A549 (cell line): ENCODE results near the gene NADSYN1. TPM values are rescaled to one million over a fixed set of nuclear protein-coding genes. Genes with fewer than 3 reads are reported as not detected.

ENCODE experiments used
- ATAC-seq, 2 experiments: fragments of 200-7000 bp in 1 of 2; fragments of >200 bp in 1 of 2; cut with Nextera tagmentation in 1 of 2; cut with Tn5 transposase in 1 of 2; 3 replicates each; pipeline versions ENCODE4 v1.8.0 to v1.9.1; 2018 to 2020; ENCODE audit warnings: mild to moderate bottlenecking in 1 of 2, moderate library complexity in 1 of 2
- CTCF ChIA-PET: fragments of 300-600 bp; sonication (Branson Sonifier 250); formaldehyde crosslinking; extraction: SDS; loops from one replicate; lab custom pipeline; 2021; ENCODE audit warnings: antibody characterized with exemption, inconsistent platforms; lab: Yijun Ruan, JAX
- POLR2A ChIA-PET: fragments of 350-600 bp; formaldehyde crosslinking; extraction: SDS; loops from one replicate; lab custom pipeline; 2021; ENCODE audit warnings: antibody characterized with exemption, inconsistent platforms; lab: Yijun Ruan, JAX
- DNase-seq, 2 experiments: peaks; one replicate each; pipeline versions ENCODE4 v3.0.0 to v3.0.0-alpha.2; 2011 to 2016; ENCODE audit warnings: low read depth in 1 of 2, low spot score in 1 of 2
- FAIRE-seq: peaks from 2 replicates; lab custom pipeline; 2011; peaks lifted over from hg19 to GRCh38; lab: Jason Lieb, UNC
- H3K27ac ChIP-seq, 2 experiments: fragments of >200 bp; sonication (Bioruptor Twin); formaldehyde crosslinking; 3 replicates each; pipeline ENCODE4 v1.5.1; 2016 to 2017
- H3K4me1 ChIP-seq: fragments of >200 bp; sonication (Bioruptor Twin); formaldehyde crosslinking; 3 replicates; pipeline ENCODE4 v1.6.1; 2016
- H3K4me2 ChIP-seq: fragments of >200 bp; sonication (Bioruptor Twin); formaldehyde crosslinking; 3 replicates; pipeline ENCODE4 v1.6.1; 2016
- H3K4me3 ChIP-seq: fragments of >200 bp; sonication (Bioruptor Twin); formaldehyde crosslinking; 3 replicates; pipeline ENCODE4 v1.5.1; 2016
- H3K9me3 ChIP-seq: fragments of >200 bp; sonication (Bioruptor Twin); formaldehyde crosslinking; 3 replicates; pipeline ENCODE4 v1.6.1; 2016
- ATOH8 ChIP-seq: fragments of 250-450 bp; sonication (Bioruptor Pico); IDR thresholded peaks from 2 replicates; pipeline ENCODE4 v1.5.0; 2020; ENCODE audit warnings: low read depth, mild to moderate bottlenecking, moderate library complexity
- CHD4 ChIP-seq: fragments of 200-600 bp; sonication (generic); IDR thresholded peaks from 2 replicates; pipeline ENCODE4 v1.6.1; 2016; ENCODE audit warnings: antibody characterized with exemption, mild to moderate bottlenecking, borderline replicate concordance
- ESRRA ChIP-seq: fragments of 150-350 bp; IDR thresholded peaks from 2 replicates; pipeline ENCODE4 v1.6.1; 2014; ENCODE audit warnings: mild to moderate bottlenecking, low read length, borderline replicate concordance
- FOSL2 ChIP-seq, 2 experiments: fragments of 450-650 bp in 1 of 2; fragments of >200 bp in 1 of 2; sonication (Bioruptor Twin) in 1 of 2; formaldehyde crosslinking; IDR thresholded peaks; 2 replicates each; pipeline versions ENCODE4 v1.5.0 to v1.6.1; 2016 to 2020; ENCODE audit warnings: mild to moderate bottlenecking in 1 of 2, moderate library complexity in 1 of 2
- FOXS1 ChIP-seq: fragments of 250-450 bp; sonication (Bioruptor Pico); IDR thresholded peaks from 2 replicates; pipeline ENCODE4 v1.5.0; 2020; ENCODE audit warnings: mild to moderate bottlenecking, moderate library complexity
- HEYL ChIP-seq: fragments of 250-450 bp; sonication (Bioruptor Pico); IDR thresholded peaks from 2 replicates; pipeline ENCODE4 v1.8.0; 2021; ENCODE audit warnings: mild to moderate bottlenecking, moderate library complexity
- HOXB13 ChIP-seq: fragments of 250-450 bp; sonication (Bioruptor Pico); IDR thresholded peaks from 2 replicates; pipeline ENCODE4 v1.5.0; 2020; ENCODE audit warnings: low read depth, mild to moderate bottlenecking, moderate library complexity
- MAX ChIP-seq: IDR thresholded peaks from 2 replicates; pipeline ENCODE4 v1.6.1; 2012
- NPAS2 ChIP-seq: fragments of 250-450 bp; sonication (Bioruptor Pico); IDR thresholded peaks from 2 replicates; pipeline ENCODE4 v1.8.0; 2022; ENCODE audit warnings: mild to moderate bottlenecking, moderate library complexity, borderline replicate concordance
- PHF8 ChIP-seq: fragments of 200-600 bp; sonication (generic); IDR thresholded peaks from 2 replicates; pipeline ENCODE4 v1.6.1; 2016; ENCODE audit warnings: low read depth, mild to moderate bottlenecking, antibody characterized with exemption, moderate library complexity, borderline replicate concordance
- RAD21 ChIP-seq, 2 experiments: fragments of >200 bp in 1 of 2; sonication (Bioruptor Twin) in 1 of 2; formaldehyde crosslinking in 1 of 2; IDR thresholded peaks in 1 of 2; conservative IDR thresholded peaks in 1 of 2; 2 replicates in 1 of 2; 3 replicates in 1 of 2; pipeline ENCODE4 v1.6.1; 2012 to 2018; ENCODE audit warnings: inconsistent platforms in 1 of 2
- RCOR1 ChIP-seq: fragments of 150-350 bp; IDR thresholded peaks from 2 replicates; pipeline ENCODE4 v1.6.1; 2014; ENCODE audit warnings: antibody characterized with exemption, low read length, low read depth
- RFX5 ChIP-seq: fragments of 450-650 bp; IDR thresholded peaks from 2 replicates; pipeline ENCODE4 v1.7.1; 2014; ENCODE audit warnings: antibody characterized with exemption, mild to moderate bottlenecking, moderate library complexity
- USF2 ChIP-seq: fragments of 450-650 bp; IDR thresholded peaks from 2 replicates; pipeline ENCODE4 v1.6.1; 2014; ENCODE audit warnings: antibody characterized with exemption
- ZFP36 ChIP-seq: fragments of 450-650 bp; IDR thresholded peaks from 2 replicates; pipeline ENCODE4 v1.6.1; 2014; ENCODE audit warnings: borderline replicate concordance; ENCODE audit not compliant: partially characterized antibody
- ZSCAN20 ChIP-seq: fragments of 250-450 bp; sonication (Bioruptor Pico); IDR thresholded peaks from 2 replicates; pipeline ENCODE4 v1.8.0; 2022; ENCODE audit warnings: mild to moderate bottlenecking, moderate library complexity
- WGBS: methylation state at CpG from one replicate; pipeline ENCODE4 v1.1.6; 2017; ENCODE audit errors: missing lambda C conversion rate; 5-methylcytosine and 5-hydroxymethylcytosine counted together
- polyA plus RNA-seq, 4 experiments: library from polyadenylated mRNA; depleted of rRNA in 3 of 4; stranded (reverse); fragments of >200 nt; fragmentation: RNase III in 1 of 4; extraction: RNeasy Plus Mini Kit Qiagen cat#74134 plus additional on column Dnase treatment in 1 of 4; gene quantifications; 2 replicates in 3 of 4; 3 replicates in 1 of 4; pipeline ENCODE4 v1.2.3, GENCODE V29; 2011 to 2017
- TF ChIP-seq, protein P1 (sequence below): IDR thresholded peaks from 2 replicates; pipeline ENCODE4 v1.6.1; 2012
- TF ChIP-seq, protein P2 (sequence below): fragments of 150-350 bp; IDR thresholded peaks from 2 replicates; pipeline ENCODE4 v1.6.1; 2014; ENCODE audit warnings: low read depth, mild to moderate bottlenecking, low read length

NADSYN1 gene
- polyA plus RNA-seq, 2 of the 4 experiments (the other 2 are of a cell fraction) = 34.6 to 63.3 TPM

DNA sequence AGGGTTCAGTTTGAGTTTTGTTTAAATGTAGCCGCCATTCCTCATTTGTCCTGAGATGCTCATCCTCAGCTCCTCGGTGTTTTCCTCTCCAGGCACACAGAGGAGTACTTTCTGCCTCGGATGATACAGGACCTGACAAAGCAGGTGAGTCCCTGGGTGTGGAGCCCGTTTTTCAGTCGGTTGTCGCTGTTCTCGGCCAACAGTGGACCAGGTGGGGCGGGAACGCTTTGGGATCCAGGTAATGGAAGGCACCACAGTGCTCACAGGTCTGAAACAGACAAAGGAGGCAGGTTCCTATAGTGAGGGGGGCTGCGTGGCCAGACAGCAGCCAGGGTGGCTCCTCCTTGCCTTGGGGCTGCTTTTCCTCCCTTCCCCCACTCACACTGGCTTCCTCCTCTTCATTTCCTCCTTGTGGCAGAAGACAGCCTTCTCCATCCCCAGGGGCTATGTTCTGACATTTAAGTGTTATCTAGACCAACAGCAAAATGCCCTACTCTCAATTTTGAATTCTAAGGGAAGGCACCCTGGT lies 19.4 kb downstream of the NADSYN1 start:
- ATAC-seq (no peak), DNase-seq (no peak)
- WGBS = 87% methylated on average over 10 of the region's 10 CpGs
- H3K9me3 ChIP-seq = no peaks in the 10 kb centered on the region
- TF ChIP-seq, protein P1, sequence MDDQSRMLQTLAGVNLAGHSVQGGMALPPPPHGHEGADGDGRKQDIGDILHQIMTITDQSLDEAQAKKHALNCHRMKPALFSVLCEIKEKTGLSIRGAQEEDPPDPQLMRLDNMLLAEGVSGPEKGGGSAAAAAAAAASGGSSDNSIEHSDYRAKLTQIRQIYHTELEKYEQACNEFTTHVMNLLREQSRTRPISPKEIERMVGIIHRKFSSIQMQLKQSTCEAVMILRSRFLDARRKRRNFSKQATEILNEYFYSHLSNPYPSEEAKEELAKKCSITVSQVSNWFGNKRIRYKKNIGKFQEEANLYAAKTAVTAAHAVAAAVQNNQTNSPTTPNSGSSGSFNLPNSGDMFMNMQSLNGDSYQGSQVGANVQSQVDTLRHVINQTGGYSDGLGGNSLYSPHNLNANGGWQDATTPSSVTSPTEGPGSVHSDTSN = no peak
- TF ChIP-seq FOSL2 (IDR thresholded peaks at IDR 0.05) (no peak), FOSL2 (CRISPR knock-in tag; IDR thresholded peaks at IDR 0.05) (no peak), NPAS2 (CRISPR knock-in tag) (no peak)
- TF ChIP-seq, all 56 proteins: peak for 0
- CTCF ChIA-PET = interaction anchor here (1.7 kb wide), 1 partner anchor 14 kb away, joined by 3 read pairs; no protein-coding TSS in a partner anchor
- POLR2A ChIA-PET = no interaction called here
- Histone ChIP-seq H3K4me3 (no peak overlapping the region), H3K4me2 (no peak overlapping the region), H3K27ac (no peak overlapping the region), H3K4me1 (no peaks in the 10 kb centered on the region)
- FAIRE-seq = no peak

- POLR2A ChIA-PET = no interaction called here
- TF ChIP-seq ESRRA (no peak), ATOH8 (no peak), USF2 (no peak), PHF8 (no peak), MAX (no peak), FOXS1 (CRISPR knock-in tag) (no peak), ZSCAN20 (no peak), CHD4 (no peak), RAD21 (conservative IDR thresholded peaks at IDR 0.05 in 1 of 2, IDR thresholded peaks at IDR 0.05 in 1 of 2) (no peak), RFX5 (no peak)
- TF ChIP-seq, protein P2, sequence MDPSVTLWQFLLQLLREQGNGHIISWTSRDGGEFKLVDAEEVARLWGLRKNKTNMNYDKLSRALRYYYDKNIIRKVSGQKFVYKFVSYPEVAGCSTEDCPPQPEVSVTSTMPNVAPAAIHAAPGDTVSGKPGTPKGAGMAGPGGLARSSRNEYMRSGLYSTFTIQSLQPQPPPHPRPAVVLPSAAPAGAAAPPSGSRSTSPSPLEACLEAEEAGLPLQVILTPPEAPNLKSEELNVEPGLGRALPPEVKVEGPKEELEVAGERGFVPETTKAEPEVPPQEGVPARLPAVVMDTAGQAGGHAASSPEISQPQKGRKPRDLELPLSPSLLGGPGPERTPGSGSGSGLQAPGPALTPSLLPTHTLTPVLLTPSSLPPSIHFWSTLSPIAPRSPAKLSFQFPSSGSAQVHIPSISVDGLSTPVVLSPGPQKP = no peak
- TF ChIP-seq, protein P1 = no peak
- Histone ChIP-seq H3K27ac (no peak overlapping the region), H3K4me1 (no peaks in the 10 kb centered on the region), H3K9me3 (no peaks in the 10 kb centered on the region), H3K4me2 (no peak overlapping the region), H3K4me3 (no peak overlapping the region)
- CTCF ChIA-PET = no interaction called here
- no peak for FAIRE-seq
- WGBS = 95% methylated on average over 22 of the region's 33 CpGs
- no peak for ATAC-seq
- no peak for DNase-seq
Measured at GRCh38 chr11:71472941-71473792, 20.2 kb downstream of the NADSYN1 start.

DNA sequence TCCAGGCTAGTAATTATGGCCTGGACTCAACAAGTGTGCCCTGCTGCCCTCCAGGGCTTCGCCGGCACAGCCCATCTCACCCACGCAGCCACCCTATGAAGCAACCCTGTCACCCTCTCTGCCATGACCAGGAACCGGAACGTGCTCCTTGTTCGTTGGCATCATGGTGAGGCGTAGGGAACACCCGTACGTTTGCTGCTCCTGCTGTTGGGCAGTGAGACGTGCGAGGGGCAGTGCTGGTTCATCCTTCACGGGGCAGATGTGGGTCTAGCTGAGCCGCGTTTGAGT lies 20.7 kb downstream of the NADSYN1 start:
- no peak overlapping the region for H3K27ac ChIP-seq
- H3K4me3 ChIP-seq = no peak overlapping the region
- H3K4me2 ChIP-seq = no peak overlapping the region
- ATAC-seq (no peak), DNase-seq (no peak), FAIRE-seq (no peak)
- H3K9me3 ChIP-seq = no peaks in the 10 kb centered on the region
- CTCF ChIA-PET = no interaction called here
- TF ChIP-seq NPAS2 (CRISPR knock-in tag) (no peak), ZFP36 (no peak), HEYL (CRISPR knock-in tag) (no peak), HOXB13 (CRISPR knock-in tag) (no peak), RCOR1 (no peak)
- TF ChIP-seq, all 56 proteins: peak for 0
- WGBS = 97% methylated on average over 14 of the region's 14 CpGs
- POLR2A ChIA-PET = no interaction called here
- no peaks in the 10 kb centered on the region for H3K4me1 ChIP-seq
